GM19467 (cell line): ENCODE data around the gene MEA1.

Experiments
- ATAC-seq: cut with Tn5 transposase; IDR thresholded peaks from one replicate; pipeline ENCODE4 v1.9.1; 2021; ENCODE audit warnings: mild to moderate bottlenecking, moderate library complexity; ENCODE audit not compliant: unreplicated experiment

Gene MEA1

GRCh38 chr6:42978487-42978838 is 35.3 kb downstream of the MEA1 start:
- ATAC-seq = no peak

DNA sequence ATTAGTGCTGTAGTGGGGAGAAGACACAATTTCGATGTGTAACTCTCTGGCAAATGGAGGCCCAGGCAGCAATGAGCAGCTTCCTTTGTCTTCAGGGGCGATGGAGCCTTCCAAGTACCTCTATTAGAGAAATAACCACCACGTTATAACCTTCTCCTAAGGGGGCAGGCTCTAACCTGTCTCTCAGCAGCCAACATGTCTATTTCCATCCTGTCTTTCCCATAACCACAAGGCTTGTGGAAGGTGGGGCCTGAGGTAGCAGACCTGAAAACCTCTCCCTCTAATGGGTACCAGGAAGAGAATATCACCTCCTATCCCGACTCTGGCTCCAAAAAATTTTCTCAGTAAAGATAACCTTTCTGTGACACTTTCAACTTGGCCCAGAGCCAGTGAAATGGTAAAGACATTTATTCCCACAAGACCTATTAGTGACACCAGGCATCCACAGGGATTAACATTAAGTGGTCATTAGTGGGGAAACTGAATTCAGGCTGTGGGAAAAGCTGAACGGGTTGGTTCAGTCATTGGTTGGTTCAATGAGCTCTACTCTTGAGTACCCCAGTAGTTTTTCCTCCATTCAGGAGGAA is 38.7 kb downstream of the MEA1 start:
- ATAC-seq = no peak

GRCh38 chr6:42973926-42974325 is 39.8 kb downstream of the MEA1 start:
- ATAC-seq = no peak

DNA sequence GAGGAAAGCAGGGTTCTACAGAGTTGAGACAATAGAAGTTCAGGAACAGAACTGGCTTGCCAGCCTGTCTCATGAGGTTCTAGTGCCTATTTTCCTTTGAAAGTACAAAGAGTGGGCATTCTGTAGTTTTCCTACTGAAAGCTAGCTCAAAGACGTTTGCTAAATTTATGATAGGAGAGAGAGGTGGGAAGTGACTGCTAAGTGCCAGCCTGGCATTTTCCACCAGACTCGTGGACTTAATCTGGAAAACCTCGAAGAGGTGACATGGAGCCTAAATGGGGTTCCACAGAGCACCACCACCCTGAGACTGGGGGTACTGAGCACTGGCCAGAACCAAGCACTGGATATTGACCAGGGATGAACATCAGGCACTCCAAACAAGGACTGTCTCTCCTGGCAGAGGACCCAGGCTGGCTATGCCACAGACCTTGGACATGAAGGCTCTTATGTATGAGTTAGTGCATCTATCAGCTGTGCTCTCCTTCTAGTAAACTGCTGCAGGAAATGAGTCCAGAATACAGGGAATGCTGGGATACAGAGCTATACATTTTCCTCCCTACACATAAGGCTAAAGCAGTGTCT is 41.9 kb downstream of the MEA1 start:
- no peak for ATAC-seq

DNA sequence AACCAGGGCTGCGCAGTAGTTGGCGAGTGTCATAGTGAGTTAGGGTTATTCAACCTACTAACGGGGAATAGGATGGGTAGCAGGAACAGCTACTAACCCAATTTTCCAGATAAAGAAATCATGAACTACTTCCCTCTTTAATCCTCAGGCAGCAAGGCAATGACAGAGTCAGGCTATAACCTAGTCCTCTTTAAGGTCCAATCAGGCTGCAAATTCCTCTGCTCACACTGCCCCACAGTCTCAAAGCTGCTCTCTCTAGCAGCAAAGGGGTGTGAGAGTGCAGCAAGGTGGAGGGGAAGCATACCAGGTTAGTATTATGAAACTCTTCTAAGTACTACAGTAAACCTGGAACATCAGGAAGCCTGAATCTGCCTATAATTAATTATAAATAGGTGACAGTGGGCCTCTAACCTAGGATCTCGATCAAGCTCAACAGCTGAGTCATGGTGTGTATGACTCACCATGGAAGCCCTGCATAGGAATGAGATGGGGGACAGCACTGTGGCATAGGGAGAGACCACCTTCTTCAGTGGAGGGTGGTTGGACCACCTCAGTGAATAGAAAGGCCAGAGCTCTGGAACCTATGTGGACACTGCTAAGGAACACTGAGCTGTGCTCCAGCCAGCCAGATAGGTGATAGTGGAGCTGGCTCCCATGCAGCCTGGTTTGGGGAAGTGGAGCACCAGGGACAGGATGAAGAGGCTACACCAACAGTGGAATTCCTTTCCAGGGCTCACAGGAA is 42.7 kb downstream of the MEA1 start:
- ATAC-seq = no peak

DNA sequence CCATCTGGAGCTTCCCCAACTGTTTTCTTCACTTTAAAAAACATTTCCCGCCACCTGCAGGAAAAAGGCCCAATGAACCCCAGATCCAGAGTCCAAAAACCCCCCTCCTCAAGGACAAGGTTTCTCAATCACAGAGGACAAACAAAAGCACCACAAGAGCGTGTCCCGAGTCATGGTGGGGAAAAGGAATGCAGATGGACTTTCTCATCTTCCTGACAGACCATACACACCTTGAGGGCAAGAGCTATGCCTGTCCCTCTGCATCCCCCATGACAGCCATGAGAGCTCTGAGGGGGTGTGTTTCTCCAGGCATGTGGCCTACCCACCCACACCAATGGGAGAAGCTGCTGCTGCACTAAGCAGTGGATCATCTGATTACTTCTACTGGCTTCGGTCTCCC is 43.8 kb downstream of the MEA1 start:
- no peak for ATAC-seq

DNA sequence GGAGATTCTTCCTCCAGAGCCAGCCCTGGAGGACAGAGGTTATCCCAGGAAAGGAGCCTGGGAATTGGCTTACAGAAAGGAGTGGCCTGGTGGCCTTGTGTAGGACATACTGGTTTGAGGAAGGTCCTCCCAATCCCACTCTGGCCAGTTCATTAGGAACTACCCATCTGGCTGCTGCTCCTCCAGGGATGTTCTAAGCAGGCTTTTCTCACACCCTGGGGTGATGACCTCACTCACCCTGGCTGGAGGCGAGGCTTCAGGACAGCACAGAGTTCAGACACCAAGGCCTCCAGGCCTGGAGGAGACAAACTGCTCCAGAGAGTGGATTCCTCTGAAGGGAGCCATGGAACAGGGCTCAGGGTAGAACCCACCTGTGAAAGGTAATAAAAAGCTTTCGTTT is 44.3 kb downstream of the MEA1 start:
- no peak for ATAC-seq

- ATAC-seq = no peak
Observed at GRCh38 chr6:42968783-42969182, 45.0 kb downstream of the MEA1 start.

GRCh38 chr6:42968126-42968701 is 45.5 kb downstream of the MEA1 start:
- ATAC-seq = no peak

- no peak for ATAC-seq
Observed at GRCh38 chr6:42967228-42967627, 46.5 kb downstream of the MEA1 start.

- no peak for ATAC-seq
Observed at GRCh38 chr6:42966571-42966970, 47.2 kb downstream of the MEA1 start.

GRCh38 chr6:42963855-42964605 is 49.7 kb downstream of the MEA1 start:
- ATAC-seq = no peak

GRCh38 chr6:42963179-42963854 is 50.4 kb downstream of the MEA1 start:
- no peak for ATAC-seq

GRCh38 chr6:42962502-42963178 is 51.1 kb downstream of the MEA1 start:
- ATAC-seq = no peak

DNA sequence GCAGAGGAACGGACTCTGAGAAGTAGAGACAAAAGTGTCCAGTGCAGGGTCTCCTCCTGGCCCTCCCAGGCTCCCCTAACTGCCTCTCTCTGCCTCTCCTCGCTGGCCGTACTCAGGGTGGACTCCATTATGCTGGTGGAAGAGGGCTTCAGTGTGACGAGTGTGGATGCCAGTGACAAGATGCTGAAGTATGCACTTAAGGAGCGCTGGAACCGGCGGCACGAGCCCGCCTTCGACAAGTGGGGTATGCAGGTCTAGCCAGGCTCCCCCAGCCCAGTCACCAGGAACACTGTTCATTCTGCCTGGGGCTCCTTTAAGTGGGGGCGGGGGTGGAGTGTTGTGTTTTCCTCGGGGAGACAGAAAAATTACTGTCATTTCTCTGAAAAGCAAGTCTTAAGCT is 51.6 kb downstream of the MEA1 start:
- no peak for ATAC-seq
